Neural cell (in vitro differentiated cells): ENCODE results near the gene SLC4A9. TPM values are rescaled to one million over a fixed set of nuclear protein-coding genes. Genes with fewer than 3 reads are reported as not detected.

Experiments
- H2AFZ ChIP-seq: fragments of 200-600, 300-800 bp; sonication (generic), shearing (Covaris generic); 2 replicates; pipeline ENCODE4 v1.6.0; 2014; ENCODE audit warnings: low read depth, mild to moderate bottlenecking, antibody characterized with exemption, low read length, moderate library complexity
- H3F3A ChIP-seq: fragments of 200-600 bp; shearing (Covaris generic); 2 replicates; pipeline ENCODE4 v1.6.1; 2016; ENCODE audit warnings: mild to moderate bottlenecking, moderate library complexity, mixed read lengths, antibody characterized with exemption, low read length; ENCODE audit not compliant: insufficient read depth, poor library complexity, severe bottlenecking
- H3K27ac ChIP-seq: fragments of 200-600, 300-800 bp; sonication (generic), shearing (Covaris generic); 2 replicates; pipeline ENCODE4 v1.5.1; 2014; ENCODE audit warnings: mild to moderate bottlenecking, low read length, moderate library complexity
- H3K27me3 ChIP-seq: fragments of 300-800, 200-600 bp; sonication (generic), shearing (Covaris generic); 2 replicates; pipeline ENCODE4 v1.6.0; 2014; ENCODE audit warnings: mild to moderate bottlenecking, low read depth, low read length, moderate library complexity; ENCODE audit not compliant: insufficient read depth
- H3K36me3 ChIP-seq: fragments of 300-800, 200-600 bp; sonication (generic), shearing (Covaris generic); 2 replicates; pipeline ENCODE4 v1.5.1; 2014; ENCODE audit warnings: mild to moderate bottlenecking, antibody characterized with exemption, low read length, moderate library complexity; ENCODE audit not compliant: insufficient read depth
- H3K4me2 ChIP-seq: fragments of 300-800, 200-600 bp; sonication (generic), shearing (Covaris generic); 2 replicates; pipeline ENCODE4 v1.6.0; 2014; ENCODE audit warnings: mild to moderate bottlenecking, low read length
- H3K4me3 ChIP-seq: fragments of 300-800, 200-600 bp; sonication (generic), shearing (Covaris generic); 2 replicates; pipeline ENCODE4 v1.5.1; 2014; ENCODE audit warnings: mild to moderate bottlenecking, low read length, moderate library complexity
- H3K79me2 ChIP-seq: fragments of 200-600 bp; shearing (Covaris generic); replicated peaks from 2 replicates; pipeline ENCODE4 v1.6.0; 2014; ENCODE audit warnings: mild to moderate bottlenecking, low read length, moderate library complexity; ENCODE audit not compliant: insufficient read depth
- H3K9ac ChIP-seq: fragments of 300-800, 200-600 bp; sonication (generic), shearing (Covaris generic); 2 replicates; pipeline ENCODE4 v1.6.1; 2016; ENCODE audit warnings: mild to moderate bottlenecking, low read length, mixed read lengths
- H3K9me2 ChIP-seq: fragments of 200-600 bp; shearing (Covaris generic); 2 replicates; pipeline ENCODE4 v1.6.1; 2016; ENCODE audit warnings: mild to moderate bottlenecking, low read length, mixed read lengths; ENCODE audit not compliant: insufficient read depth
- H3K9me3 ChIP-seq: fragments of 200-600, 300-800 bp; sonication (generic), shearing (Covaris generic); 2 replicates; pipeline ENCODE4 v1.6.1; 2016; ENCODE audit warnings: mild to moderate bottlenecking, mixed run types, low read length, moderate library complexity, mixed read lengths
- H4K20me1 ChIP-seq: fragments of 200-600 bp; shearing (Covaris generic); 2 replicates; pipeline ENCODE4 v1.6.1; 2016; ENCODE audit warnings: mild to moderate bottlenecking, mixed run types; ENCODE audit not compliant: insufficient read depth
- EP300 ChIP-seq: fragments of 450-650 bp; conservative IDR thresholded peaks from 2 replicates; pipeline ENCODE4 v1.6.1; 2014; ENCODE audit warnings: antibody characterized with exemption, mild to moderate bottlenecking, moderate library complexity; ENCODE audit not compliant: poor library complexity, severe bottlenecking
- EZH2 ChIP-seq: fragments of 200-600, 300-800 bp; shearing (Covaris generic), sonication (generic); IDR thresholded peaks from 2 replicates; pipeline ENCODE4 v1.6.1; 2014; ENCODE audit warnings: antibody characterized with exemption, low read length, borderline replicate concordance, mild to moderate bottlenecking; ENCODE audit not compliant: insufficient read depth, poor library complexity, severe bottlenecking
- MXI1 ChIP-seq: fragments of 450-650 bp; conservative IDR thresholded peaks from 2 replicates; pipeline ENCODE4 v1.6.1; 2014; ENCODE audit warnings: antibody characterized with exemption, mild to moderate bottlenecking; ENCODE audit not compliant: poor library complexity, severe bottlenecking
- POLR2AphosphoS5 ChIP-seq: IDR thresholded peaks from 2 replicates; pipeline ENCODE4 v1.6.1; 2012
- RAD21 ChIP-seq: fragments of 450-650 bp; conservative IDR thresholded peaks from 2 replicates; pipeline ENCODE4 v1.6.1; 2014; ENCODE audit warnings: antibody characterized with exemption, mild to moderate bottlenecking, moderate library complexity
- SMC3 ChIP-seq: fragments of 450-650 bp; conservative IDR thresholded peaks from 2 replicates; pipeline ENCODE4 v1.6.1; 2014; ENCODE audit warnings: antibody characterized with exemption, mild to moderate bottlenecking, moderate library complexity; ENCODE audit not compliant: poor library complexity
- TAF1 ChIP-seq: IDR thresholded peaks from 2 replicates; pipeline ENCODE4 v1.6.1; 2012; ENCODE audit warnings: low read depth
- polyA plus RNA-seq: library from polyadenylated mRNA; depleted of rRNA; stranded (reverse); fragments of >200 nt; gene quantifications from 2 replicates; pipeline ENCODE4 v1.2.3, GENCODE V29; 2014
- TF ChIP-seq, protein P1 (sequence below): fragments of 450-650 bp; IDR thresholded peaks from 2 replicates; pipeline ENCODE4 v1.5.1; 2014; ENCODE audit warnings: antibody characterized with exemption, mild to moderate bottlenecking, moderate library complexity; ENCODE audit not compliant: poor library complexity, severe bottlenecking
- TF ChIP-seq, protein P2 (sequence below): IDR thresholded peaks from 2 replicates; pipeline ENCODE4 v1.6.1; 2012; ENCODE audit warnings: borderline replicate concordance

SLC4A9 gene
- polyA plus RNA-seq, 1 donor from 2014 or later = not detected

DNA sequence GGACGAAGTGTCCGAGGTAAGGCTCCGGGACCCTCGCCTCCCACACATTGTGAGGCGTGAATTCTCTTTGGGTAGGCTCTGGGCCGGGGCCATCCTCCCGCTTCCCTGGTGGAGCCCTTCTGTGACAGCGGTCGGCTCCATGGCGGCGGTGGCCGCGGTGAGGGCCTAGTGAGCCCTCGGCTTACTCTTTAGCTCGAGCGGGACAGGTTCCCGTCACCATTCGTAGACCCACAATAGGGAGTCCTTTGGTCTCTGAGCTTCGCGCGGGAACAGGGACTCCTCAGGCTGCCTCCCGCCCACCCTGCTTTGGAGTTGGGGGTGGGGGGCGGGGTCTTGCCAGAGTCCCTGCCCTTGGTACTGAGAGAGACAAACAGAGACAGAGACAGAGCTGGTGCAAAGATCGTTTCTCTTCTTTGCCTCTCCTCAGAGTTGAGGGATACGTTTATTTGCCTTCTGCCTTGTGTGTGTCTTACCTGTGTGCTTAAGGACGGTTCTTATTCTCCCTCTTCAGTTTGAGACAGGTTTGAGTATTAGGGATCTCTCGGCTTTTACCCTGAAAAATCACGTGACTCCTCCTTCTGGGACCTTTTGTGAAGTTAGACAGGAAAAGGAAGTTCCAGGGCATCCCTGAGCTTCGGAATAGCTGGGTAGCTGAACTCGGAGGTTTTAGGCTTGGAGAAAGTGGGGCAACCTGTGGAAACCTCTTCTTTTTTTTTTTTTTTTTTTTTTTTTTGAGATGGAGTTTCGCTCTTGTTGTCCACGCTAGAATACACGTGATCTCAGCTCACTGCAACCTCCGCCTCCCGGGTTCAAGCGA lies 42.5 kb downstream of the SLC4A9 start:
- Histone ChIP-seq H3K4me2 (peak overlapping the region; percentile 44), H2AFZ (peak overlapping the region; percentile 71), H3K79me2 (peaks cover 54% of the 10 kb centered on the region)

DNA sequence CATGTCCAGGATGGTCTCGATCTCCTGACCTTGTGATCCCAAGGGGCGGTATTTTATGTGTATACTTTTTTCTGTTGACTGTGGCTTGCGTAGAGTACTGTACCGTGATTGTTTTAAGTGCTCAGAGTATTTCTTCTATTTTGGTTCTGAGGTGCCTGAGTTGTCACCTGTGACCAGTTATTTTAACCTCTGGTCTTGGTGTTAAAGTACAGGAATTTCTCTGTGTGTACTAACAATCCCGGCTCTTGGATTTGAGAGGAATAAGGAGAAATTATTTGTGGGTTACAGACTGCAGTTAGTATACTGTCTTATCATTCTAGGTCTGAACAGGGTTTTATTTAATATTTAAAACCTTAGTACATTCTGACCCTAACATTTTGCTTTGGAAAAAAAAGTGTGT lies 43.6 kb downstream of the SLC4A9 start:
- Histone ChIP-seq H3K79me2 (peaks cover 65% of the 10 kb centered on the region), H3K9me3 (no peaks in the 10 kb centered on the region), H3K4me2 (peak overlapping the region; percentile 72), H3F3A (no peaks in the 10 kb centered on the region), H4K20me1 (peaks cover 5% of the 10 kb centered on the region), H3K36me3 (no peaks in the 10 kb centered on the region), H3K27ac (no peak overlapping the region), H3K27me3 (no peaks in the 10 kb centered on the region), H3K9me2 (no peaks in the 10 kb centered on the region), H3K4me3 (peak overlapping the region; percentile 90), H3K9ac (no peak overlapping the region), H2AFZ (no peak overlapping the region)
- TF ChIP-seq, protein P1, sequence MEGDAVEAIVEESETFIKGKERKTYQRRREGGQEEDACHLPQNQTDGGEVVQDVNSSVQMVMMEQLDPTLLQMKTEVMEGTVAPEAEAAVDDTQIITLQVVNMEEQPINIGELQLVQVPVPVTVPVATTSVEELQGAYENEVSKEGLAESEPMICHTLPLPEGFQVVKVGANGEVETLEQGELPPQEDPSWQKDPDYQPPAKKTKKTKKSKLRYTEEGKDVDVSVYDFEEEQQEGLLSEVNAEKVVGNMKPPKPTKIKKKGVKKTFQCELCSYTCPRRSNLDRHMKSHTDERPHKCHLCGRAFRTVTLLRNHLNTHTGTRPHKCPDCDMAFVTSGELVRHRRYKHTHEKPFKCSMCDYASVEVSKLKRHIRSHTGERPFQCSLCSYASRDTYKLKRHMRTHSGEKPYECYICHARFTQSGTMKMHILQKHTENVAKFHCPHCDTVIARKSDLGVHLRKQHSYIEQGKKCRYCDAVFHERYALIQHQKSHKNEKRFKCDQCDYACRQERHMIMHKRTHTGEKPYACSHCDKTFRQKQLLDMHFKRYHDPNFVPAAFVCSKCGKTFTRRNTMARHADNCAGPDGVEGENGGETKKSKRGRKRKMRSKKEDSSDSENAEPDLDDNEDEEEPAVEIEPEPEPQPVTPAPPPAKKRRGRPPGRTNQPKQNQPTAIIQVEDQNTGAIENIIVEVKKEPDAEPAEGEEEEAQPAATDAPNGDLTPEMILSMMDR = no peak
- TF ChIP-seq RAD21 (no peak), MXI1 (no peak), EZH2 (no peak), SMC3 (no peak), TAF1 (no peak), EP300 (no peak), POLR2AphosphoS5 (no peak)
- TF ChIP-seq, protein P2, sequence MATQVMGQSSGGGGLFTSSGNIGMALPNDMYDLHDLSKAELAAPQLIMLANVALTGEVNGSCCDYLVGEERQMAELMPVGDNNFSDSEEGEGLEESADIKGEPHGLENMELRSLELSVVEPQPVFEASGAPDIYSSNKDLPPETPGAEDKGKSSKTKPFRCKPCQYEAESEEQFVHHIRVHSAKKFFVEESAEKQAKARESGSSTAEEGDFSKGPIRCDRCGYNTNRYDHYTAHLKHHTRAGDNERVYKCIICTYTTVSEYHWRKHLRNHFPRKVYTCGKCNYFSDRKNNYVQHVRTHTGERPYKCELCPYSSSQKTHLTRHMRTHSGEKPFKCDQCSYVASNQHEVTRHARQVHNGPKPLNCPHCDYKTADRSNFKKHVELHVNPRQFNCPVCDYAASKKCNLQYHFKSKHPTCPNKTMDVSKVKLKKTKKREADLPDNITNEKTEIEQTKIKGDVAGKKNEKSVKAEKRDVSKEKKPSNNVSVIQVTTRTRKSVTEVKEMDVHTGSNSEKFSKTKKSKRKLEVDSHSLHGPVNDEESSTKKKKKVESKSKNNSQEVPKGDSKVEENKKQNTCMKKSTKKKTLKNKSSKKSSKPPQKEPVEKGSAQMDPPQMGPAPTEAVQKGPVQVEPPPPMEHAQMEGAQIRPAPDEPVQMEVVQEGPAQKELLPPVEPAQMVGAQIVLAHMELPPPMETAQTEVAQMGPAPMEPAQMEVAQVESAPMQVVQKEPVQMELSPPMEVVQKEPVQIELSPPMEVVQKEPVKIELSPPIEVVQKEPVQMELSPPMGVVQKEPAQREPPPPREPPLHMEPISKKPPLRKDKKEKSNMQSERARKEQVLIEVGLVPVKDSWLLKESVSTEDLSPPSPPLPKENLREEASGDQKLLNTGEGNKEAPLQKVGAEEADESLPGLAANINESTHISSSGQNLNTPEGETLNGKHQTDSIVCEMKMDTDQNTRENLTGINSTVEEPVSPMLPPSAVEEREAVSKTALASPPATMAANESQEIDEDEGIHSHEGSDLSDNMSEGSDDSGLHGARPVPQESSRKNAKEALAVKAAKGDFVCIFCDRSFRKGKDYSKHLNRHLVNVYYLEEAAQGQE = no peak

More for the DNA sequence above, 42.5 kb downstream of the SLC4A9 start:
- H3K27me3 ChIP-seq = no peaks in the 10 kb centered on the region
- TF ChIP-seq POLR2AphosphoS5 (peak; percentile 32), RAD21 (no peak)
- peak overlapping the region; percentile 81 for H3K27ac ChIP-seq
- H3K4me3 ChIP-seq = peak overlapping the region; percentile 90
- H4K20me1 ChIP-seq = peaks cover 5% of the 10 kb centered on the region
- no peaks in the 10 kb centered on the region for H3K36me3 ChIP-seq
- H3K9me3 ChIP-seq = no peaks in the 10 kb centered on the region
- peak overlapping the region; percentile 88 for H3K9ac ChIP-seq
- no peaks in the 10 kb centered on the region for H3F3A ChIP-seq
- no peaks in the 10 kb centered on the region for H3K9me2 ChIP-seq
